GM13977 (cell line): ENCODE data around the gene HOXB9.

Experiments used
- DNase-seq: peaks from one replicate; pipeline ENCODE4 v3.0.0; 2012; ENCODE audit warnings: low spot score
- in situ Hi-C: fragments of 300-500 bp; cut with MboI; formaldehyde crosslinking; loops from one replicate; pipeline ENCODE4 v1.12.0; 2022; ENCODE audit warnings: low sequenced_read_pairs, low pct_unique_long_range_greater_than_20kb, mixed read lengths, inconsistent platforms; ENCODE audit not compliant: unreplicated experiment
- TF ChIP-seq, protein P1 (sequence below): IDR thresholded peaks from 2 replicates; pipeline ENCODE4 v1.5.1; 2012; ENCODE audit warnings: mild to moderate bottlenecking, control low read depth; ENCODE audit not compliant: insufficient read depth; ENCODE audit errors: extremely low read depth, missing control alignments

HOXB9 gene

DNA sequence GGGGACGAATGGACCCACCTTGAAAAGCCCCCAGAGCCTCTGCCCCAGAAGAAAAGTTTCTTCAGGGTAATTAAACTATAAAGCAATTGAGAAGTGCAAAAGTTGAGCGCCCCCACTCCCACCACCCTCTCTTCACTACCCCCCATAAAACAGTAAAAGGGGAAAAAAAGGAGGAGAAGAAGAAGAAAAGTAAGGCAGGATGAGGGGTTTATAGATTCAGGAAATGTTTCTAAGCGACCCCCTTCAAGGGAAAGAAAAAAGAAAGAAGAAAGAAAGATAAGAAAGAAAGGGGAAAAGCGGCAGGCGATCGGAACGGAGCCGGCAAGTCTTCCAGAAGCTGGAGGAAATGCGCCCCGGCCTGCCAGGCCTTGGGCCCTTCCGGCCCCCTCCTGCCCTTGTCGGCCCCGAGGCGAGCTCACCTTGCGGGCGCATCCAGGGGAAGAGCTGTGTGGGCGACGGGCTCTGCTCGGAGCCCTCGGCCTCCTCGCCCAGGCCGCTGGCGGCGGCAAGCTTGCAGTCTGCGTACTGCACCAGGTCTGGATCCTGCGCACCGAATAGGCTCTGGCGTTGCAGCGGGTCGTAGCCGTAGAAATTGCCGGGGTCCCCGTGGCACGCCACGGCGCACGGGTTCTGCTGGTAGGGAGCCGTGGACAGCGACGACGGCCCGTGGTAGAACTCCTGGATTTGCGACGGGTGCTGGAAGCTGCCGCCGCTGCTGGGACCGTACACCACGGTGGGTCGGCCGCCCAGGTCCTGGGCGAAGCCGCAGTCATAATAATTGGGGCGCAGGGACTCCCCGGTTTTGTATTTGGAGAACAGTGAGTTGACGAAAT, 12.1 kb downstream of the HOXB9 start:
- TF ChIP-seq, protein P1, sequence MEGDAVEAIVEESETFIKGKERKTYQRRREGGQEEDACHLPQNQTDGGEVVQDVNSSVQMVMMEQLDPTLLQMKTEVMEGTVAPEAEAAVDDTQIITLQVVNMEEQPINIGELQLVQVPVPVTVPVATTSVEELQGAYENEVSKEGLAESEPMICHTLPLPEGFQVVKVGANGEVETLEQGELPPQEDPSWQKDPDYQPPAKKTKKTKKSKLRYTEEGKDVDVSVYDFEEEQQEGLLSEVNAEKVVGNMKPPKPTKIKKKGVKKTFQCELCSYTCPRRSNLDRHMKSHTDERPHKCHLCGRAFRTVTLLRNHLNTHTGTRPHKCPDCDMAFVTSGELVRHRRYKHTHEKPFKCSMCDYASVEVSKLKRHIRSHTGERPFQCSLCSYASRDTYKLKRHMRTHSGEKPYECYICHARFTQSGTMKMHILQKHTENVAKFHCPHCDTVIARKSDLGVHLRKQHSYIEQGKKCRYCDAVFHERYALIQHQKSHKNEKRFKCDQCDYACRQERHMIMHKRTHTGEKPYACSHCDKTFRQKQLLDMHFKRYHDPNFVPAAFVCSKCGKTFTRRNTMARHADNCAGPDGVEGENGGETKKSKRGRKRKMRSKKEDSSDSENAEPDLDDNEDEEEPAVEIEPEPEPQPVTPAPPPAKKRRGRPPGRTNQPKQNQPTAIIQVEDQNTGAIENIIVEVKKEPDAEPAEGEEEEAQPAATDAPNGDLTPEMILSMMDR, result no peak
- DNase-seq, result peak; percentile 56
- in situ Hi-C loops, result loop anchor here (10.0 kb wide), 1 partner anchor 111 kb away; the partner anchor contains the start of genes HOXB13, PRAC1 and PRAC2

DNA sequence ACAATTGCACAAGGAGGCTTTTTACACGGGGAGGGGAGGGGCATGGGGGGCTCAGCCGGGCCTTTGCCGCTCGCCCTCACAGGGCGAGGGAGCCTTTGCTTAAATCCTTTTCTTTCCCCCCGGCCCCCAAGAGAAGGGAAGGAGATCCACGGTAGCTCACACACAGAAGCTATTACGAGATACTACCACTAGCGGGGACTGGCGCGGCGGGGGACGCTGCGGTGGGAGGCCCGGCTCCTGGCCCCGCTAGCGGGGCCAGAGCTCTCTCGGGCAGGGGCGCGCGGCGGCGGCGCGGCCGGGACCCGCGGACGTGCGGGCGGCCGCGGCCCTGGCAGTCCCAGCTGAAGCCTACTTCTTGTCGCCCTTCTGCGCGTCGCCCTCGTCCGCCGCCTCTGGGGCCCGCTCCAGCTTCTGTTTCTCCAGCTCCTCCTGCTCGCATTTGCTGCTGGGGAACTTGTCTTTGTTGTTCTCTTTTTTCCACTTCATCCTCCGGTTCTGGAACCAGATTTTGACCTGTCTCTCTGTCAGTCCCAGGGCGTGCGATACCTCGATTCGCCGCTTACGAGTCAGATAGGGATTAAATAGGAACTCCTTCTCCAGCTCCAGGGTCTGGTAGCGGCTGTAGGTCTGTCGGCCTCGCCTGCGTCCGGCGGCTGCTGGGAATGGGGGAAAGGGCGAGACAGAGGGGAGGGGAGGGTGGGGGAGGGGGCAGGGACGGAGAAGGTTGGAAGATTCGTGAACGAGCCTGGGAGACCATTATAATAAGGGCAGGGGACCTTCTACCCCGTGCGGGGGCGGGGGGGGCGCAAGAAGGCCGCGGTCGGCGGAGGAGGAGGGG, 13.1 kb downstream of the HOXB9 start:
- in situ Hi-C loops, result loop anchor here (10.0 kb wide), 1 partner anchor 112 kb away; the partner anchor contains the start of genes HOXB13, PRAC1 and PRAC2
- TF ChIP-seq, protein P1, result peak; percentile 18
- peak; percentile 80 for DNase-seq

DNA sequence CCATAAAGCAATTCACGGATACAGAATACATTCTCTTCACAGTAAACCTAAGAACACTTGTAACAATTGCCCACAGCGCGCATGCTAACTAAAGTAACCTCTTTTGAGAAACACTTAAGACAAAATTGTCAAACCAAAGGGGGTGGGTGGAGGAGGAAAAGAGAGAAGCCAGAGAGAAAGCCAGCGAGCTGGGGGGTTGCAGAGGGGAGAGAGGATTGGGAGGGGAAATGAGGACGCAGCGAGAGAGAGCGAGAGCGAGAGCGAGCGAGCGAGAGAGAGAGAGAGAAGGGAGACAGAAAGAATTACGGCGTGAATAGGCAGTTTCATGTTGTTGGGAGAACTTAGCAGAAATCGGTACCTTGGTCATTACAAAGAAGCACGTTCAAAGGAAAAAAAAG, 13.7 kb downstream of the HOXB9 start:
- in situ Hi-C loops, result loop anchor here (10.0 kb wide), 1 partner anchor 112 kb away; the partner anchor contains the start of genes HOXB13, PRAC1 and PRAC2
- no peak for DNase-seq
- TF ChIP-seq, protein P1, result no peak

DNA sequence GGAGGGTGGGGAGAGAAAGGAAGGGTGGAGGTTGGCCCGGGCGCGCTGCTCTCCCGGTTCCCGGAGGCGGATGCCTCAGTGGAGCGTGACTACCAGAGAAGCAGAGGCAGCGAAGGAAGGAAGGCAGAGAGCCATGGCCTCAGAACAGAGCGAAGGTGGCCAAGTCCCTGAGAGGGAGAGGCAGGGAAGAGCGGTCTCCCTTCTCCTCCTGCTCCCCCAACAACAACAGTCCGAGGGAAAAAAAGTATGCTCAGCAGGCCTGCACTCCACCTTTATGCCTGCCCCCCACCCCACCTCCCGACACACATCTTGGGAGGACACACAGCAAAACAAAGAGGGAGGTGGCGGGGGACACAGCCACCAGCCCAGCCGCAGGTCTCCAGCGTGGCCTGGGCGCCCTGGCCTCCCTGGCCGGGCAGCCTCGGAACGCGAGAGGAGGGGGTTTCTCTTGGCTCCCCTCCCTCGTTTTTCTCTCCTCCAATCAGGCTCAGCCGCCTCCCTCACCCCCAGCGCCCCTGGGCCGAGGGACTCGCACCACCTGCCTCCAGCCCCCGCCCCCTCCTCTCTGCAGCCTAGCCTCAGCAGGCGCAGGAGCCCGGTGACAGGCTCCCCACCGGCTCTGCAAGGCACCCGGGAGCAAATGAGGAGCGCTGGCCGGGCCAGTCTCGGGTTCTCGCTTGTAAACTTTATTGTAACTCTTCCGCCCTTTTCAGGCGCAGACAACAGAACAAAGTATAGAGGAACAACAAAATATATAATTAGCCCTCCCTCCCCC, 14.3 kb downstream of the HOXB9 start:
- DNase-seq, result peak; percentile 56
- TF ChIP-seq, protein P1, result no peak
- in situ Hi-C loops, result loop anchor here (10.0 kb wide), 1 partner anchor 113 kb away; the partner anchor contains the start of genes HOXB13, PRAC1 and PRAC2

DNA sequence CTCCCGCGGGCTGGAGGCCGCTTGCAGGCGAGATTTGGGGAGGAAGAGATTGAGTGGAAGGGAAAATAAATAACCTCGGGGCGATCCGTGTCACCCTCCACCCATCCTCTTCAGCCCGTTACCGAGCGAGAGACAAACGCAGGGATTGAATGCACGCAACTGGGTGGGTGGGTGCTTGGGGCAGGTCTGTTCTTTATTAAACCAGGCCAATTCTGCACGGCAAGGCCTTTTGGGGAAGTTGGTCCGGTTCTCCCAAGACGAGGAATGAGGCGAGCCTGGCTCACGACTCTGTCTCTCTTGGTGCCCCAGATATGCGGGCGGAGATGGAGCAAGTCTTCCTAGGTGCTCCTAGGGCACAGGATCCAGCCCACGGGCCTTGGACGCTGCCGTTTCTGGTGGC, 14.9 kb downstream of the HOXB9 start:
- in situ Hi-C loops, result loop anchor here (10.0 kb wide), 1 partner anchor 114 kb away; the partner anchor contains the start of genes HOXB13, PRAC1 and PRAC2
- TF ChIP-seq, protein P1, result no peak
- no peak for DNase-seq
